HG03064 (cell line): Measurements from ENCODE around the gene CTXND1.
"Not testable (repeated sequence)": the region's sequence is repeated elsewhere in the genome, so short reads cannot be mapped to it uniquely, and the experiment has no call there.

ENCODE experiments used
- ATAC-seq: cut with Tn5 transposase; IDR thresholded peaks from one replicate; pipeline ENCODE4 v1.9.1; 2021; ENCODE audit warnings: low read depth; ENCODE audit not compliant: unreplicated experiment

The CTXND1 gene

GRCh38 chr15:80162059-80162554, 89.9 kb downstream of the CTXND1 start:
- no peak for ATAC-seq

- ATAC-seq: no peak
Measured at GRCh38 chr15:80161468-80162016, 90.5 kb downstream of the CTXND1 start.

GRCh38 chr15:80160570-80161156, 91.3 kb downstream of the CTXND1 start:
- peak; percentile 79 for ATAC-seq

GRCh38 chr15:80159811-80160569, 92.0 kb downstream of the CTXND1 start:
- no peak for ATAC-seq

- no peak for ATAC-seq
Measured at GRCh38 chr15:80159301-80159700, 92.7 kb downstream of the CTXND1 start.

GRCh38 chr15:80157215-80157614, 94.8 kb downstream of the CTXND1 start:
- ATAC-seq: no peak

GRCh38 chr15:80156176-80156720, 95.8 kb downstream of the CTXND1 start:
- ATAC-seq: no peak

GRCh38 chr15:80155378-80156175, 96.4 kb downstream of the CTXND1 start:
- ATAC-seq: not testable (repeated sequence)

GRCh38 chr15:80155001-80155377, 97.0 kb downstream of the CTXND1 start:
- no peak for ATAC-seq

GRCh38 chr15:80154336-80154735, 97.7 kb downstream of the CTXND1 start:
- ATAC-seq: no peak

- no peak for ATAC-seq
Measured at GRCh38 chr15:80153900-80154299, 98.1 kb downstream of the CTXND1 start.

- no peak for ATAC-seq
Measured at GRCh38 chr15:80152896-80153876, 98.8 kb downstream of the CTXND1 start, which contains the start of gene FAH. Gene FAH, plus strand, starts transcription at chr15:80152999. Its CDS starts 56 bp downstream, at chr15:80153055.

- no peak for ATAC-seq
Measured at GRCh38 chr15:80152180-80152895, 99.7 kb downstream of the CTXND1 start.

GRCh38 chr15:80151576-80151975, 100.4 kb downstream of the CTXND1 start:
- ATAC-seq: no peak

- ATAC-seq: no peak
Measured at GRCh38 chr15:80151148-80151547, 100.9 kb downstream of the CTXND1 start.
